SK-N-SH treated with all-trans-retinoic acid at 6 μM for 48 hours (cell line): Measurements from ENCODE around the gene SNX30.

Source experiments
- ATAC-seq: fragments of 200-7000 bp; cut with Tn5 transposase; 3 replicates; pipeline ENCODE4 v1.9.1; 2020; ENCODE audit warnings: mild to moderate bottlenecking, moderate library complexity
- ARNTL ChIP-seq: fragments of 450-650 bp; formaldehyde crosslinking; IDR thresholded peaks from 2 replicates; pipeline ENCODE4 v1.5.0; 2020; ENCODE audit warnings: low read depth, mild to moderate bottlenecking, moderate library complexity, borderline replicate concordance
- CSDC2 ChIP-seq: fragments of 250-450 bp; sonication (Bioruptor Pico); IDR thresholded peaks from 2 replicates; pipeline ENCODE4 v1.5.0; 2020; ENCODE audit warnings: mild to moderate bottlenecking, moderate library complexity
- ESRRG ChIP-seq: fragments of 250-450 bp; sonication (Bioruptor Pico); IDR thresholded peaks from 2 replicates; pipeline ENCODE4 v1.6.1; 2021; ENCODE audit warnings: mild to moderate bottlenecking
- GLIS3 ChIP-seq: fragments of 250-450 bp; sonication (Bioruptor Pico); IDR thresholded peaks from 2 replicates; pipeline ENCODE4 v1.5.0; 2020; ENCODE audit warnings: mild to moderate bottlenecking, moderate library complexity
- OSR1 ChIP-seq: fragments of 250-450 bp; sonication (Bioruptor Pico); IDR thresholded peaks from 2 replicates; pipeline ENCODE4 v1.8.0; 2022; ENCODE audit warnings: moderate library complexity, mild to moderate bottlenecking, inconsistent platforms
- PPARA ChIP-seq: fragments of 250-450 bp; sonication (Bioruptor Pico); IDR thresholded peaks from 2 replicates; pipeline ENCODE4 v1.5.0; 2020; ENCODE audit warnings: mild to moderate bottlenecking, borderline replicate concordance
- RARB ChIP-seq: fragments of 250-450 bp; sonication (Bioruptor Pico); IDR thresholded peaks from 2 replicates; pipeline ENCODE4 v1.8.0; 2021; ENCODE audit warnings: mild to moderate bottlenecking, moderate library complexity
- SNAI2 ChIP-seq: fragments of 250-450 bp; sonication (Bioruptor Pico); IDR thresholded peaks from 2 replicates; pipeline ENCODE4 v1.5.0; 2020; ENCODE audit warnings: mild to moderate bottlenecking, moderate library complexity
- TCF4 ChIP-seq: fragments of 250-450 bp; sonication (Bioruptor Pico); IDR thresholded peaks from 2 replicates; pipeline ENCODE4 v1.8.0; 2021; ENCODE audit warnings: mild to moderate bottlenecking, moderate library complexity, borderline replicate concordance
- TOX ChIP-seq: fragments of 250-450 bp; sonication (Bioruptor Pico); IDR thresholded peaks from 2 replicates; pipeline ENCODE4 v1.8.0; 2021; ENCODE audit warnings: mild to moderate bottlenecking, moderate library complexity, borderline replicate concordance
- ZC3H10 ChIP-seq: fragments of 250-450 bp; sonication (Bioruptor Pico); IDR thresholded peaks from 2 replicates; pipeline ENCODE4 v1.5.1; 2021; ENCODE audit warnings: mild to moderate bottlenecking, moderate library complexity
- ZFP3 ChIP-seq: fragments of 250-450 bp; sonication (Bioruptor Pico); IDR thresholded peaks from 2 replicates; pipeline ENCODE4 v1.5.0; 2020; ENCODE audit warnings: mild to moderate bottlenecking, moderate library complexity
- ZFP30 ChIP-seq: fragments of 450-650 bp; formaldehyde crosslinking; IDR thresholded peaks from 2 replicates; pipeline ENCODE4 v1.5.0; 2022; ENCODE audit warnings: mild to moderate bottlenecking, moderate library complexity
- ZNF565 ChIP-seq: fragments of 450-650 bp; formaldehyde crosslinking; conservative IDR thresholded peaks from 2 replicates; pipeline ENCODE4 v1.5.0; 2020; ENCODE audit warnings: low read depth, mild to moderate bottlenecking, moderate library complexity
- ZNF70 ChIP-seq: fragments of 450-650 bp; formaldehyde crosslinking; IDR thresholded peaks from 2 replicates; pipeline ENCODE4 v1.5.0; 2020; ENCODE audit warnings: mild to moderate bottlenecking, moderate library complexity
- ZNF8 ChIP-seq: fragments of 450-650 bp; formaldehyde crosslinking; IDR thresholded peaks from 2 replicates; pipeline ENCODE4 v1.5.0; 2020; ENCODE audit warnings: mild to moderate bottlenecking, moderate library complexity
- TF ChIP-seq, protein P1 (sequence below): fragments of 250-450 bp; sonication (Bioruptor Pico); IDR thresholded peaks from 2 replicates; pipeline ENCODE4 v1.5.1; 2020; ENCODE audit warnings: low read depth, mild to moderate bottlenecking, moderate library complexity
- TF ChIP-seq, protein P2 (sequence below): fragments of 250-450 bp; sonication (Bioruptor Pico); IDR thresholded peaks from 2 replicates; pipeline ENCODE4 v1.8.0; 2021; ENCODE audit warnings: low read depth, mild to moderate bottlenecking, moderate library complexity, borderline replicate concordance
- TF ChIP-seq, protein P3 (sequence below): fragments of 250-450 bp; sonication (Bioruptor Pico); IDR thresholded peaks from 2 replicates; pipeline ENCODE4 v1.8.0; 2020; ENCODE audit warnings: mild to moderate bottlenecking, moderate library complexity, borderline replicate concordance
- TF ChIP-seq, protein P4 (sequence below): fragments of 250-450 bp; sonication (Bioruptor Pico); IDR thresholded peaks from 2 replicates; pipeline ENCODE4 v1.5.1; 2021; ENCODE audit warnings: mild to moderate bottlenecking, moderate library complexity
- TF ChIP-seq, protein P5 (sequence below): fragments of 250-450 bp; sonication (Bioruptor Pico); IDR thresholded peaks from 2 replicates; pipeline ENCODE4 v1.5.0; 2020; ENCODE audit warnings: mild to moderate bottlenecking, moderate library complexity

SNX30 gene

DNA sequence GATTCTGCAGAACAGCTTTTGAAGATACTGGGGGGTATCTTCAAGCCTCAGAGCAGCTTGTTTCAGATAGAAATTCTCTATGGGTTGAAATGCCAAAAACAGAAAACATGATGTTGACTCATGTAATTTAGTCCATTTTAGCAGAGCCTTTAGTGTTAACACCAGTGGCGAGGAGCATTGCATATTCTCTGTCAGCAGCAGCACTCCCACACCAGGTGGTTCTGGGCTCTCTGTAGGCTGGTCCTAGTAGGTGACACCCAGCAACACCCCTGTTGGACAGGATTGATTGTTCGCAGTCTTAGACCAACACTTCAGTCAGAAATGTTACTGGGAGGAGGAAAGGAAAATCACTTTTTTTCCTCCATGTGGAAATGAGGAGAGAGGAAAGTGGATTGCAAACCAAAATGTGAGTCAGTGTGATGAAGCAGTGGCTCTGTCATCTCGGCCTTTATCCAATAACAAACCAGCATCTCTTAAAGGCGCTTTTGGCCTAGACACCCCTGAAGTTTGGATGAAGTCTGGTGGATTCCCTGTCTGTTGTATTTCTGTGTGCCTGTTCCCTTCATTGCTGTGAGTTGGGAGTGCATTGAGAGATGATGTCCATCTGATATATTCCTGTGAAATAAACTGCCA is 123.3 kb downstream of the SNX30 start:
- ATAC-seq = no peak
- TF ChIP-seq OSR1 (CRISPR knock-in tag) = no peak
- TF ChIP-seq ZNF70 (CRISPR knock-in tag) = no peak
- no peak for TF ChIP-seq ZFP3
- TF ChIP-seq, protein P1, sequence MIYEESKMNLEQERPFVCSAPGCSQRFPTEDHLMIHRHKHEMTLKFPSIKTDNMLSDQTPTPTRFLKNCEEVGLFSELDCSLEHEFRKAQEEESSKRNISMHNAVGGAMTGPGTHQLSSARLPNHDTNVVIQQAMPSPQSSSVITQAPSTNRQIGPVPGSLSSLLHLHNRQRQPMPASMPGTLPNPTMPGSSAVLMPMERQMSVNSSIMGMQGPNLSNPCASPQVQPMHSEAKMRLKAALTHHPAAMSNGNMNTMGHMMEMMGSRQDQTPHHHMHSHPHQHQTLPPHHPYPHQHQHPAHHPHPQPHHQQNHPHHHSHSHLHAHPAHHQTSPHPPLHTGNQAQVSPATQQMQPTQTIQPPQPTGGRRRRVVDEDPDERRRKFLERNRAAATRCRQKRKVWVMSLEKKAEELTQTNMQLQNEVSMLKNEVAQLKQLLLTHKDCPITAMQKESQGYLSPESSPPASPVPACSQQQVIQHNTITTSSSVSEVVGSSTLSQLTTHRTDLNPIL (CRISPR knock-in tag) = no peak
- no peak for TF ChIP-seq PPARA
- TF ChIP-seq, protein P2, sequence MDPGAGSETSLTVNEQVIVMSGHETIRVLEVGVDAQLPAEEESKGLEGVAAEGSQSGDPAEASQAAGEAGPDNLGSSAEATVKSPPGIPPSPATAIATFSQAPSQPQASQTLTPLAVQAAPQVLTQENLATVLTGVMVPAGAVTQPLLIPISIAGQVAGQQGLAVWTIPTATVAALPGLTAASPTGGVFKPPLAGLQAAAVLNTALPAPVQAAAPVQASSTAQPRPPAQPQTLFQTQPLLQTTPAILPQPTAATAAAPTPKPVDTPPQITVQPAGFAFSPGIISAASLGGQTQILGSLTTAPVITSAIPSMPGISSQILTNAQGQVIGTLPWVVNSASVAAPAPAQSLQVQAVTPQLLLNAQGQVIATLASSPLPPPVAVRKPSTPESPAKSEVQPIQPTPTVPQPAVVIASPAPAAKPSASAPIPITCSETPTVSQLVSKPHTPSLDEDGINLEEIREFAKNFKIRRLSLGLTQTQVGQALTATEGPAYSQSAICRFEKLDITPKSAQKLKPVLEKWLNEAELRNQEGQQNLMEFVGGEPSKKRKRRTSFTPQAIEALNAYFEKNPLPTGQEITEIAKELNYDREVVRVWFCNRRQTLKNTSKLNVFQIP (CRISPR knock-in tag) = no peak
- TF ChIP-seq ZFP30 (CRISPR knock-in tag) = no peak
- TF ChIP-seq, protein P3, sequence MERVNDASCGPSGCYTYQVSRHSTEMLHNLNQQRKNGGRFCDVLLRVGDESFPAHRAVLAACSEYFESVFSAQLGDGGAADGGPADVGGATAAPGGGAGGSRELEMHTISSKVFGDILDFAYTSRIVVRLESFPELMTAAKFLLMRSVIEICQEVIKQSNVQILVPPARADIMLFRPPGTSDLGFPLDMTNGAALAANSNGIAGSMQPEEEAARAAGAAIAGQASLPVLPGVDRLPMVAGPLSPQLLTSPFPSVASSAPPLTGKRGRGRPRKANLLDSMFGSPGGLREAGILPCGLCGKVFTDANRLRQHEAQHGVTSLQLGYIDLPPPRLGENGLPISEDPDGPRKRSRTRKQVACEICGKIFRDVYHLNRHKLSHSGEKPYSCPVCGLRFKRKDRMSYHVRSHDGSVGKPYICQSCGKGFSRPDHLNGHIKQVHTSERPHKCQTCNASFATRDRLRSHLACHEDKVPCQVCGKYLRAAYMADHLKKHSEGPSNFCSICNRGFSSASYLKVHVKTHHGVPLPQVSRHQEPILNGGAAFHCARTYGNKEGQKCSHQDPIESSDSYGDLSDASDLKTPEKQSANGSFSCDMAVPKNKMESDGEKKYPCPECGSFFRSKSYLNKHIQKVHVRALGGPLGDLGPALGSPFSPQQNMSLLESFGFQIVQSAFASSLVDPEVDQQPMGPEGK (CRISPR knock-in tag) = no peak
- TF ChIP-seq RARB (CRISPR knock-in tag) = no peak
- no peak for TF ChIP-seq ESRRG (CRISPR knock-in tag)
- no peak for TF ChIP-seq TCF4 (CRISPR knock-in tag)
- TF ChIP-seq SNAI2 (CRISPR knock-in tag) = no peak
- no peak for TF ChIP-seq CSDC2
- TF ChIP-seq, protein P4, sequence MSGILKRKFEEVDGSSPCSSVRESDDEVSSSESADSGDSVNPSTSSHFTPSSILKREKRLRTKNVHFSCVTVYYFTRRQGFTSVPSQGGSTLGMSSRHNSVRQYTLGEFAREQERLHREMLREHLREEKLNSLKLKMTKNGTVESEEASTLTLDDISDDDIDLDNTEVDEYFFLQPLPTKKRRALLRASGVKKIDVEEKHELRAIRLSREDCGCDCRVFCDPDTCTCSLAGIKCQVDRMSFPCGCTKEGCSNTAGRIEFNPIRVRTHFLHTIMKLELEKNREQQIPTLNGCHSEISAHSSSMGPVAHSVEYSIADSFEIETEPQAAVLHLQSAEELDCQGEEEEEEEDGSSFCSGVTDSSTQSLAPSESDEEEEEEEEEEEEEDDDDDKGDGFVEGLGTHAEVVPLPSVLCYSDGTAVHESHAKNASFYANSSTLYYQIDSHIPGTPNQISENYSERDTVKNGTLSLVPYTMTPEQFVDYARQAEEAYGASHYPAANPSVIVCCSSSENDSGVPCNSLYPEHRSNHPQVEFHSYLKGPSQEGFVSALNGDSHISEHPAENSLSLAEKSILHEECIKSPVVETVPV (CRISPR knock-in tag) = no peak
- TF ChIP-seq, protein P5, sequence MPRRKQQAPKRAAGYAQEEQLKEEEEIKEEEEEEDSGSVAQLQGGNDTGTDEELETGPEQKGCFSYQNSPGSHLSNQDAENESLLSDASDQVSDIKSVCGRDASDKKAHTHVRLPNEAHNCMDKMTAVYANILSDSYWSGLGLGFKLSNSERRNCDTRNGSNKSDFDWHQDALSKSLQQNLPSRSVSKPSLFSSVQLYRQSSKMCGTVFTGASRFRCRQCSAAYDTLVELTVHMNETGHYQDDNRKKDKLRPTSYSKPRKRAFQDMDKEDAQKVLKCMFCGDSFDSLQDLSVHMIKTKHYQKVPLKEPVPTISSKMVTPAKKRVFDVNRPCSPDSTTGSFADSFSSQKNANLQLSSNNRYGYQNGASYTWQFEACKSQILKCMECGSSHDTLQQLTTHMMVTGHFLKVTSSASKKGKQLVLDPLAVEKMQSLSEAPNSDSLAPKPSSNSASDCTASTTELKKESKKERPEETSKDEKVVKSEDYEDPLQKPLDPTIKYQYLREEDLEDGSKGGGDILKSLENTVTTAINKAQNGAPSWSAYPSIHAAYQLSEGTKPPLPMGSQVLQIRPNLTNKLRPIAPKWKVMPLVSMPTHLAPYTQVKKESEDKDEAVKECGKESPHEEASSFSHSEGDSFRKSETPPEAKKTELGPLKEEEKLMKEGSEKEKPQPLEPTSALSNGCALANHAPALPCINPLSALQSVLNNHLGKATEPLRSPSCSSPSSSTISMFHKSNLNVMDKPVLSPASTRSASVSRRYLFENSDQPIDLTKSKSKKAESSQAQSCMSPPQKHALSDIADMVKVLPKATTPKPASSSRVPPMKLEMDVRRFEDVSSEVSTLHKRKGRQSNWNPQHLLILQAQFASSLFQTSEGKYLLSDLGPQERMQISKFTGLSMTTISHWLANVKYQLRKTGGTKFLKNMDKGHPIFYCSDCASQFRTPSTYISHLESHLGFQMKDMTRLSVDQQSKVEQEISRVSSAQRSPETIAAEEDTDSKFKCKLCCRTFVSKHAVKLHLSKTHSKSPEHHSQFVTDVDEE = no peak
- no peak for TF ChIP-seq ZC3H10 (CRISPR knock-in tag)
- no peak for TF ChIP-seq TOX (CRISPR knock-in tag)
- no peak for TF ChIP-seq ARNTL (CRISPR knock-in tag)
- TF ChIP-seq ZNF565 = no peak

DNA sequence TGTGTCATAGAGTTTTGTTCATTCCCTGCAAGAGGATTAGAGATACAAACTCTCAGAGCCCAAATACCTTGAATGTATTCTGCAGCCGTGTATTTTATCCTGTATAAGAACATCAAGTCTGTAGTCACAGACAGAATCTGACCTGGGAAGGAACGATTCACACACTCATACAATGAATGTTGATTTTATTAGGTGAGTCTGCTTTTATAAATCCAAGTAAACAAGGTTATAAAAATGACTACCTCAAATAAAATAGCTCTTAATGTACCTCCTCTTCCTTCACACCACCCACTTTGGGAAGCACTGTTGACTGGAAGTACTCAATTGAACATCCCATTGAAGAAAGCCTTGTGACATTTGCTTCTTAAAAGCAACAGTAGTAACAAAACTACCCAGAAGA is 128.2 kb downstream of the SNX30 start:
- ATAC-seq = no peak
- TF ChIP-seq, protein P5 = no peak
- TF ChIP-seq, protein P2 (CRISPR knock-in tag) = no peak
- TF ChIP-seq ZNF8 (no peak), GLIS3 (CRISPR knock-in tag) (no peak), ZFP30 (CRISPR knock-in tag) (no peak), ARNTL (CRISPR knock-in tag) (no peak), CSDC2 (no peak), ZFP3 (no peak), RARB (CRISPR knock-in tag) (no peak), SNAI2 (CRISPR knock-in tag) (no peak), ZNF70 (CRISPR knock-in tag) (no peak)
- TF ChIP-seq, protein P1 (CRISPR knock-in tag) = no peak
- TF ChIP-seq, protein P3 (CRISPR knock-in tag) = no peak
